ENCODE results near the gene CMTM8. TPM values are rescaled to one million over a fixed set of nuclear protein-coding genes. Genes with fewer than 3 reads are reported as not detected.
A peak's percentile ranks its signal among the peaks of the same experiment; 100 is the strongest.

The CMTM8 gene
- total and polyA plus RNA-seq, 2 donors = 4.1 to 16.2 TPM

- no peak overlapping the region for H3K4me3 ChIP-seq (ENCODE audit: low read length in 2 of 2)
- no peaks in the 10 kb centered on the region for H3K36me3 ChIP-seq (ENCODE audit: control insufficient read depth in 2 of 2, insufficient read depth in 2 of 2, low read length in 1 of 2)
- WGBS = 92% methylated on average over 2 of the region's 2 CpGs
Measured at GRCh38 chr3:32395496-32395895, 157.0 kb downstream of the CMTM8 start.

GRCh38 chr3:32397941-32398340, 159.5 kb downstream of the CMTM8 start:
- Histone ChIP-seq H3K27me3 (ENCODE audit: control insufficient read depth in 2 of 2, insufficient read depth in 1 of 2, low read length in 1 of 2) (no peaks in the 10 kb centered on the region), H3K4me1 (ENCODE audit: control insufficient read depth in 2 of 2, insufficient read depth in 2 of 2, low read length in 2 of 2) (peaks cover 17 to 49% of the 10 kb centered on the region in 2 donors), H3K9me3 (ENCODE audit: control insufficient read depth in 2 of 2, insufficient read depth in 1 of 2, low read length in 1 of 2) (no peaks in the 10 kb centered on the region), H3K27ac (ENCODE audit: low read depth in 1 of 2, low read length in 1 of 2) (no peak overlapping the region), H3K4me3 (ENCODE audit: low read length in 2 of 2) (no peak overlapping the region), H3K36me3 (ENCODE audit: control insufficient read depth in 2 of 2, insufficient read depth in 2 of 2, low read length in 1 of 2) (no peaks in the 10 kb centered on the region)
- WGBS = 72% methylated on average over 2 of the region's 2 CpGs
- DNase-seq (ENCODE audit: low read depth in 6 of 9, low spot score in 9 of 9) = no peak

More at GRCh38 chr3:32395496-32395895, 157.0 kb downstream of the CMTM8 start:
- H3K9me3 ChIP-seq (ENCODE audit: control insufficient read depth in 2 of 2, insufficient read depth in 1 of 2, low read length in 1 of 2) = peaks cover 0 to 4% of the 10 kb centered on the region in 2 donors
- H3K27me3 ChIP-seq (ENCODE audit: control insufficient read depth in 2 of 2, insufficient read depth in 1 of 2, low read length in 1 of 2) = no peaks in the 10 kb centered on the region
- peak overlapping the region in 1 of 2 donors; percentile 27 for H3K27ac ChIP-seq (ENCODE audit: low read depth in 1 of 2, low read length in 1 of 2)
- DNase-seq (ENCODE audit: low read depth in 6 of 9, low spot score in 9 of 9) = no peak
- H3K4me1 ChIP-seq (ENCODE audit: control insufficient read depth in 2 of 2, insufficient read depth in 2 of 2, low read length in 2 of 2) = peaks cover 22 to 41% of the 10 kb centered on the region in 2 donors

- DNase-seq (ENCODE audit: low read depth in 6 of 9, low spot score in 9 of 9) = no peak
- H3K9me3 ChIP-seq (ENCODE audit: control insufficient read depth in 2 of 2, insufficient read depth in 1 of 2, low read length in 1 of 2) = no peaks in the 10 kb centered on the region
- WGBS = 93% methylated on average over 10 of the region's 10 CpGs
- H3K4me1 ChIP-seq (ENCODE audit: control insufficient read depth in 2 of 2, insufficient read depth in 2 of 2, low read length in 2 of 2) = peaks cover 18 to 49% of the 10 kb centered on the region in 2 donors
- H3K27me3 ChIP-seq (ENCODE audit: control insufficient read depth in 2 of 2, insufficient read depth in 1 of 2, low read length in 1 of 2) = no peaks in the 10 kb centered on the region
- H3K36me3 ChIP-seq (ENCODE audit: control insufficient read depth in 2 of 2, insufficient read depth in 2 of 2, low read length in 1 of 2) = no peaks in the 10 kb centered on the region
- H3K27ac ChIP-seq (ENCODE audit: low read depth in 1 of 2, low read length in 1 of 2) = no peak overlapping the region
- no peak overlapping the region for H3K4me3 ChIP-seq (ENCODE audit: low read length in 2 of 2)
Measured at GRCh38 chr3:32398531-32398930, 160.1 kb downstream of the CMTM8 start.

- no peaks in the 10 kb centered on the region for H3K36me3 ChIP-seq (ENCODE audit: control insufficient read depth in 2 of 2, insufficient read depth in 2 of 2, low read length in 1 of 2)
- H3K27me3 ChIP-seq (ENCODE audit: control insufficient read depth in 2 of 2, insufficient read depth in 1 of 2, low read length in 1 of 2) = no peaks in the 10 kb centered on the region
- H3K9me3 ChIP-seq (ENCODE audit: control insufficient read depth in 2 of 2, insufficient read depth in 1 of 2, low read length in 1 of 2) = no peaks in the 10 kb centered on the region
- peak overlapping the region in 1 of 2 donors; percentile 2 for H3K27ac ChIP-seq (ENCODE audit: low read depth in 1 of 2, low read length in 1 of 2)
- peaks cover 14 to 46% of the 10 kb centered on the region in 2 donors for H3K4me1 ChIP-seq (ENCODE audit: control insufficient read depth in 2 of 2, insufficient read depth in 2 of 2, low read length in 2 of 2)
- no peak overlapping the region for H3K4me3 ChIP-seq (ENCODE audit: low read length in 2 of 2)
- peak in 5 of 9 donors; percentile 59 to 90 (median 78) for DNase-seq (ENCODE audit: low read depth in 6 of 9, low spot score in 9 of 9)
- 64% methylated on average over 2 of the region's 2 CpGs for WGBS
Measured at GRCh38 chr3:32399030-32399620, 160.6 kb downstream of the CMTM8 start.

GRCh38 chr3:32401126-32401525, 162.6 kb downstream of the CMTM8 start:
- 30% methylated on average over 11 of the region's 11 CpGs for WGBS
- H3K4me3 ChIP-seq (ENCODE audit: low read length in 2 of 2) = peak overlapping the region; percentile 54 to 74
- H3K36me3 ChIP-seq (ENCODE audit: control insufficient read depth in 2 of 2, insufficient read depth in 2 of 2, low read length in 1 of 2) = peaks cover 3 to 4% of the 10 kb centered on the region in 2 donors
- no peaks in the 10 kb centered on the region for H3K27me3 ChIP-seq (ENCODE audit: control insufficient read depth in 2 of 2, insufficient read depth in 1 of 2, low read length in 1 of 2)
- peak overlapping the region; percentile 90 to 94 for H3K27ac ChIP-seq (ENCODE audit: low read depth in 1 of 2, low read length in 1 of 2)
- no peak for DNase-seq (ENCODE audit: low read depth in 6 of 9, low spot score in 9 of 9)
- no peaks in the 10 kb centered on the region for H3K9me3 ChIP-seq (ENCODE audit: control insufficient read depth in 2 of 2, insufficient read depth in 1 of 2, low read length in 1 of 2)
- peaks cover 14 to 51% of the 10 kb centered on the region in 2 donors for H3K4me1 ChIP-seq (ENCODE audit: control insufficient read depth in 2 of 2, insufficient read depth in 2 of 2, low read length in 2 of 2)

- peaks cover 17 to 52% of the 10 kb centered on the region in 2 donors for H3K4me1 ChIP-seq (ENCODE audit: control insufficient read depth in 2 of 2, insufficient read depth in 2 of 2, low read length in 2 of 2)
Measured at GRCh38 chr3:32401556-32402081, 163.1 kb downstream of the CMTM8 start.

GRCh38 chr3:32403663-32404062, 165.2 kb downstream of the CMTM8 start:
- Histone ChIP-seq H3K4me1 (ENCODE audit: control insufficient read depth in 2 of 2, insufficient read depth in 2 of 2, low read length in 2 of 2) (peaks cover 24 to 61% of the 10 kb centered on the region in 2 donors), H3K27ac (ENCODE audit: low read depth in 1 of 2, low read length in 1 of 2) (peak overlapping the region in 1 of 2 donors; percentile 22), H3K36me3 (ENCODE audit: control insufficient read depth in 2 of 2, insufficient read depth in 2 of 2, low read length in 1 of 2) (peaks cover 3 to 4% of the 10 kb centered on the region in 2 donors), H3K9me3 (ENCODE audit: control insufficient read depth in 2 of 2, insufficient read depth in 1 of 2, low read length in 1 of 2) (no peaks in the 10 kb centered on the region), H3K4me3 (ENCODE audit: low read length in 2 of 2) (no peak overlapping the region), H3K27me3 (ENCODE audit: control insufficient read depth in 2 of 2, insufficient read depth in 1 of 2, low read length in 1 of 2) (no peaks in the 10 kb centered on the region)
- 85% methylated on average over 3 of the region's 3 CpGs for WGBS
- DNase-seq (ENCODE audit: low read depth in 6 of 9, low spot score in 9 of 9) = no peak

More at GRCh38 chr3:32401556-32402081, 163.1 kb downstream of the CMTM8 start:
- Histone ChIP-seq H3K4me3 (ENCODE audit: low read length in 2 of 2) (peak overlapping the region; percentile 54 to 74), H3K9me3 (ENCODE audit: control insufficient read depth in 2 of 2, insufficient read depth in 1 of 2, low read length in 1 of 2) (no peaks in the 10 kb centered on the region), H3K27ac (ENCODE audit: low read depth in 1 of 2, low read length in 1 of 2) (peak overlapping the region; percentile 90 to 94), H3K36me3 (ENCODE audit: control insufficient read depth in 2 of 2, insufficient read depth in 2 of 2, low read length in 1 of 2) (peaks cover 3 to 4% of the 10 kb centered on the region in 2 donors), H3K27me3 (ENCODE audit: control insufficient read depth in 2 of 2, insufficient read depth in 1 of 2, low read length in 1 of 2) (no peaks in the 10 kb centered on the region)
- peak in 6 of 9 donors; percentile 40 to 84 (median 63) for DNase-seq (ENCODE audit: low read depth in 6 of 9, low spot score in 9 of 9)
- 2% methylated on average over 40 of the region's 41 CpGs for WGBS

GRCh38 chr3:32404714-32405113, 166.2 kb downstream of the CMTM8 start:
- no peak for DNase-seq (ENCODE audit: low read depth in 6 of 9, low spot score in 9 of 9)
- H3K27me3 ChIP-seq (ENCODE audit: control insufficient read depth in 2 of 2, insufficient read depth in 1 of 2, low read length in 1 of 2) = no peaks in the 10 kb centered on the region
- H3K4me1 ChIP-seq (ENCODE audit: control insufficient read depth in 2 of 2, insufficient read depth in 2 of 2, low read length in 2 of 2) = peaks cover 20 to 51% of the 10 kb centered on the region in 2 donors
- 94% methylated on average over 1 of the region's 1 CpG for WGBS
- H3K27ac ChIP-seq (ENCODE audit: low read depth in 1 of 2, low read length in 1 of 2) = no peak overlapping the region
- peaks cover 3 to 4% of the 10 kb centered on the region in 2 donors for H3K36me3 ChIP-seq (ENCODE audit: control insufficient read depth in 2 of 2, insufficient read depth in 2 of 2, low read length in 1 of 2)
- no peak overlapping the region for H3K4me3 ChIP-seq (ENCODE audit: low read length in 2 of 2)
- H3K9me3 ChIP-seq (ENCODE audit: control insufficient read depth in 2 of 2, insufficient read depth in 1 of 2, low read length in 1 of 2) = no peaks in the 10 kb centered on the region

GRCh38 chr3:32405155-32405554, 166.7 kb downstream of the CMTM8 start:
- Histone ChIP-seq H3K27me3 (ENCODE audit: control insufficient read depth in 2 of 2, insufficient read depth in 1 of 2, low read length in 1 of 2) (no peaks in the 10 kb centered on the region), H3K4me1 (ENCODE audit: control insufficient read depth in 2 of 2, insufficient read depth in 2 of 2, low read length in 2 of 2) (peaks cover 22 to 52% of the 10 kb centered on the region in 2 donors), H3K4me3 (ENCODE audit: low read length in 2 of 2) (no peak overlapping the region), H3K9me3 (ENCODE audit: control insufficient read depth in 2 of 2, insufficient read depth in 1 of 2, low read length in 1 of 2) (no peaks in the 10 kb centered on the region), H3K27ac (ENCODE audit: low read depth in 1 of 2, low read length in 1 of 2) (no peak overlapping the region), H3K36me3 (ENCODE audit: control insufficient read depth in 2 of 2, insufficient read depth in 2 of 2, low read length in 1 of 2) (peaks cover 3 to 4% of the 10 kb centered on the region in 2 donors)
- WGBS = 71% methylated on average over 2 of the region's 2 CpGs
- DNase-seq (ENCODE audit: low read depth in 6 of 9, low spot score in 9 of 9) = no peak
